Effector memory CD4-positive, alpha-beta T cell (primary cell): ENCODE measurements around the gene GNAI1.
"Not testable (repeated sequence)": the region's sequence is repeated elsewhere in the genome, so short reads cannot be mapped to it uniquely, and the experiment has no call there.

Source experiments
- DNase-seq, 3 donors: peaks; one replicate each; pipeline ENCODE4 v3.0.0-alpha.2; 2020
- H3K27ac ChIP-seq: 2 replicates; pipeline ENCODE4 v1.7.0; 2013; ENCODE audit warnings: mild to moderate bottlenecking, low read length, moderate library complexity; ENCODE audit not compliant: insufficient read depth, poor library complexity, severe bottlenecking
- H3K27me3 ChIP-seq: replicated peaks from 2 replicates; pipeline ENCODE4 v1.7.0; 2013; ENCODE audit warnings: mild to moderate bottlenecking, low read length; ENCODE audit not compliant: insufficient read depth, control insufficient read depth, poor library complexity, severe bottlenecking
- H3K36me3 ChIP-seq: 2 replicates; pipeline ENCODE4 v1.7.0; 2013; ENCODE audit warnings: mild to moderate bottlenecking, low read length, moderate library complexity; ENCODE audit not compliant: control insufficient read depth, insufficient read depth
- H3K4me1 ChIP-seq: 2 replicates; pipeline ENCODE4 v1.7.0; 2013; ENCODE audit warnings: low read length, mild to moderate bottlenecking; ENCODE audit not compliant: control insufficient read depth, insufficient read depth, poor library complexity, severe bottlenecking
- H3K4me3 ChIP-seq: 2 replicates; pipeline ENCODE4 v1.7.0; 2013; ENCODE audit warnings: low read length, low read depth, mild to moderate bottlenecking; ENCODE audit not compliant: insufficient read depth, poor library complexity, severe bottlenecking
- H3K9me3 ChIP-seq: 2 replicates; pipeline ENCODE4 v1.7.0; 2013; ENCODE audit warnings: mild to moderate bottlenecking, low read length, moderate library complexity; ENCODE audit not compliant: control insufficient read depth

The GNAI1 gene

GRCh38 chr7:80155374-80155773, 20.7 kb downstream of the GNAI1 start:
- no peaks in the 10 kb centered on the region for H3K36me3 ChIP-seq
- H3K27me3 ChIP-seq, result no peaks in the 10 kb centered on the region
- H3K4me1 ChIP-seq, result no peaks in the 10 kb centered on the region
- H3K9me3 ChIP-seq, result no peaks in the 10 kb centered on the region
- no peak for DNase-seq
- no peak overlapping the region for H3K27ac ChIP-seq
- no peak overlapping the region for H3K4me3 ChIP-seq

GRCh38 chr7:80157770-80158169, 23.1 kb downstream of the GNAI1 start:
- not testable (repeated sequence) for H3K27me3 ChIP-seq, DNase-seq, H3K36me3 ChIP-seq, H3K9me3 ChIP-seq, H3K4me3 ChIP-seq, H3K27ac ChIP-seq, H3K4me1 ChIP-seq

- Histone ChIP-seq H3K4me1 (no peaks in the 10 kb centered on the region), H3K27ac (no peak overlapping the region), H3K36me3 (no peaks in the 10 kb centered on the region), H3K27me3 (no peaks in the 10 kb centered on the region), H3K4me3 (no peak overlapping the region), H3K9me3 (no peaks in the 10 kb centered on the region)
- no peak for DNase-seq
Observed at GRCh38 chr7:80159802-80160201, 25.2 kb downstream of the GNAI1 start.

GRCh38 chr7:80161466-80161865, 26.8 kb downstream of the GNAI1 start:
- H3K4me1 ChIP-seq, result no peaks in the 10 kb centered on the region
- H3K36me3 ChIP-seq, result no peaks in the 10 kb centered on the region
- H3K4me3 ChIP-seq, result no peak overlapping the region
- no peak overlapping the region for H3K27ac ChIP-seq
- H3K9me3 ChIP-seq, result no peaks in the 10 kb centered on the region
- DNase-seq, result no peak
- H3K27me3 ChIP-seq, result no peaks in the 10 kb centered on the region

GRCh38 chr7:80165177-80165576, 30.5 kb downstream of the GNAI1 start:
- Histone ChIP-seq H3K9me3 (peaks cover 4% of the 10 kb centered on the region), H3K4me3 (no peak overlapping the region), H3K36me3 (no peaks in the 10 kb centered on the region), H3K27me3 (no peaks in the 10 kb centered on the region), H3K27ac (no peak overlapping the region), H3K4me1 (no peaks in the 10 kb centered on the region)
- no peak for DNase-seq

GRCh38 chr7:80170445-80170844, 35.8 kb downstream of the GNAI1 start:
- no peaks in the 10 kb centered on the region for H3K4me1 ChIP-seq
- no peak for DNase-seq
- no peak overlapping the region for H3K27ac ChIP-seq
- no peaks in the 10 kb centered on the region for H3K36me3 ChIP-seq
- no peak overlapping the region for H3K4me3 ChIP-seq
- peaks cover 4% of the 10 kb centered on the region for H3K9me3 ChIP-seq
- no peaks in the 10 kb centered on the region for H3K27me3 ChIP-seq

- no peaks in the 10 kb centered on the region for H3K27me3 ChIP-seq
- no peak overlapping the region for H3K4me3 ChIP-seq
- peaks cover 4% of the 10 kb centered on the region for H3K9me3 ChIP-seq
- no peaks in the 10 kb centered on the region for H3K36me3 ChIP-seq
- no peak overlapping the region for H3K27ac ChIP-seq
- no peak for DNase-seq
- H3K4me1 ChIP-seq, result no peaks in the 10 kb centered on the region
Observed at GRCh38 chr7:80172387-80172786, 37.8 kb downstream of the GNAI1 start.

- no peak overlapping the region for H3K27ac ChIP-seq
- H3K27me3 ChIP-seq, result no peaks in the 10 kb centered on the region
- H3K9me3 ChIP-seq, result no peaks in the 10 kb centered on the region
- no peaks in the 10 kb centered on the region for H3K4me1 ChIP-seq
- DNase-seq, result no peak
- H3K4me3 ChIP-seq, result no peak overlapping the region
- no peaks in the 10 kb centered on the region for H3K36me3 ChIP-seq
Observed at GRCh38 chr7:80175744-80176143, 41.1 kb downstream of the GNAI1 start.

GRCh38 chr7:80181411-80181810, 46.8 kb downstream of the GNAI1 start:
- H3K4me1 ChIP-seq, result no peaks in the 10 kb centered on the region
- H3K36me3 ChIP-seq, result no peaks in the 10 kb centered on the region
- H3K27me3 ChIP-seq, result no peaks in the 10 kb centered on the region
- no peak overlapping the region for H3K27ac ChIP-seq
- no peak overlapping the region for H3K4me3 ChIP-seq
- DNase-seq, result no peak
- no peaks in the 10 kb centered on the region for H3K9me3 ChIP-seq

GRCh38 chr7:80182630-80183276, 48.1 kb downstream of the GNAI1 start:
- DNase-seq, result no peak
- no peaks in the 10 kb centered on the region for H3K4me1 ChIP-seq
- H3K36me3 ChIP-seq, result no peaks in the 10 kb centered on the region
- H3K4me3 ChIP-seq, result no peak overlapping the region
- H3K9me3 ChIP-seq, result no peaks in the 10 kb centered on the region
- H3K27ac ChIP-seq, result no peak overlapping the region
- H3K27me3 ChIP-seq, result no peaks in the 10 kb centered on the region
